Cardiac muscle cell (in vitro differentiated cells and primary cell): ENCODE results near the gene SCN5A. TPM values are rescaled to one million over a fixed set of nuclear protein-coding genes. Genes with fewer than 3 reads are reported as not detected.

Experiments used
- DNase-seq, 2 donors: peaks; one replicate each; pipeline versions ENCODE4 v3.0.0 to v3.0.0-alpha.2; 2010 to 2017; ENCODE audit warnings: low read depth in 1 of 2, low spot score in 1 of 2
- H3K27ac ChIP-seq: fragments of 200-600 bp; sonication (generic); 2 replicates; pipeline ENCODE4 v1.5.1; 2016
- H3K27me3 ChIP-seq: fragments of 200-600 bp; sonication (generic); 2 replicates; pipeline ENCODE4 v1.6.0; 2016; ENCODE audit warnings: control low read depth
- H3K36me3 ChIP-seq: fragments of 200-600 bp; sonication (generic); 2 replicates; pipeline ENCODE4 v1.5.1; 2016; ENCODE audit warnings: control low read depth
- H3K4me1 ChIP-seq: fragments of 200-600 bp; sonication (generic); 2 replicates; pipeline ENCODE4 v1.8.1; 2017; ENCODE audit warnings: low read depth, mild to moderate bottlenecking, mixed run types
- H3K4me3 ChIP-seq: fragments of 200-600 bp; sonication (generic); 2 replicates; pipeline ENCODE4 v1.5.1; 2016; ENCODE audit warnings: mild to moderate bottlenecking
- H3K9me3 ChIP-seq: fragments of 200-600 bp; sonication (generic); 2 replicates; pipeline ENCODE4 v1.5.1; 2017; ENCODE audit warnings: low read depth, mild to moderate bottlenecking, control low read depth
- CTCF ChIP-seq: IDR thresholded peaks from 2 replicates; pipeline ENCODE4 v1.5.1; 2012; ENCODE audit warnings: low read depth, mild to moderate bottlenecking, low read length
- polyA plus RNA-seq: library from polyadenylated mRNA; unstranded; fragments of >200 nt; fragmentation: Nextera tagmentation; extraction: Ambion mirVana; gene quantifications from 2 replicates; pipeline ENCODE4 v1.2.1, GENCODE V29; 2016
- total RNA-seq: library from RNA; depleted of rRNA; stranded (reverse); fragments of >200 nt; gene quantifications from 2 replicates; pipeline ENCODE4 v1.2.3, GENCODE V29; 2016

Gene SCN5A
- total and polyA plus RNA-seq, 2 experiments from 2014 or later: 3.1 to 9.3 TPM

- no peak for TF ChIP-seq CTCF
- no peak overlapping the region for H3K4me3 ChIP-seq
- peaks cover 6% of the 10 kb centered on the region for H3K27me3 ChIP-seq
- no peak overlapping the region for H3K27ac ChIP-seq
- DNase-seq: no peak
- H3K36me3 ChIP-seq: no peaks in the 10 kb centered on the region
- peaks cover 23% of the 10 kb centered on the region for H3K4me1 ChIP-seq
- no peaks in the 10 kb centered on the region for H3K9me3 ChIP-seq
These were observed 66.4 kb downstream of the SCN5A start for GRCh38 chr3:38582941-38583645.

DNA sequence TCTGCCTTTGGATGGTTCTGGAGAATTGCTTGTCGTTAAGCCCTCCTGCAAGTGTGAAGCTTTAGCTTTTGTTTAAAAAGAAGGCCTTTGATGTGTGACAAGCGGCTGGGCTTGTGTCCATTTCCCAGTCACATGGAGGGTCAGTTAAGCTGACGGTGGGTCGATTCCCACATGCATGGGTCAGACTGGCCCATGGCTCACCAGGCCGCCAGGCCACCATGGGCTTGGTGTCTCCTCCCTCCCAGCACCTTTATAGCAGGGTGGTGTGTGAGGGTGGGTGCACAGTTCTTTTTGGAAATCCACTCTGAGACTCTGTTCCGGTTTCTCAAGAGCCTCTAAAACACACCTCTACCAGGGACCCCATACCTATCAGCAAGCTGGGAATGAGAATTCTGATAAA is 67.2 kb downstream of the SCN5A start:
- no peaks in the 10 kb centered on the region for H3K36me3 ChIP-seq

GRCh38 chr3:38581774-38582173 is 67.7 kb downstream of the SCN5A start:
- Histone ChIP-seq H3K27me3 (peaks cover 5% of the 10 kb centered on the region), H3K4me1 (peaks cover 23% of the 10 kb centered on the region), H3K4me3 (no peak overlapping the region), H3K9me3 (no peaks in the 10 kb centered on the region), H3K27ac (no peak overlapping the region), H3K36me3 (no peaks in the 10 kb centered on the region)
- no peak for TF ChIP-seq CTCF
- DNase-seq: no peak

More for the DNA sequence above, 67.2 kb downstream of the SCN5A start:
- Histone ChIP-seq H3K4me1 (peaks cover 23% of the 10 kb centered on the region), H3K9me3 (no peaks in the 10 kb centered on the region), H3K27ac (no peak overlapping the region), H3K4me3 (no peak overlapping the region), H3K27me3 (peaks cover 8% of the 10 kb centered on the region)
- DNase-seq: no peak
- no peak for TF ChIP-seq CTCF

GRCh38 chr3:38580450-38581382 is 68.8 kb downstream of the SCN5A start:
- Histone ChIP-seq H3K27ac (no peak overlapping the region), H3K9me3 (no peaks in the 10 kb centered on the region)
- peak in 1 of 2 donors; percentile 20 for DNase-seq

More at GRCh38 chr3:38580450-38581382, 68.8 kb downstream of the SCN5A start:
- peaks cover 2% of the 10 kb centered on the region for H3K27me3 ChIP-seq
- no peaks in the 10 kb centered on the region for H3K36me3 ChIP-seq
- TF ChIP-seq CTCF: no peak
- peaks cover 23% of the 10 kb centered on the region for H3K4me1 ChIP-seq
- H3K4me3 ChIP-seq: no peak overlapping the region
